GM12878 (cell line): Measurements from ENCODE around the gene TGFBI. TPM values are rescaled to one million over a fixed set of nuclear protein-coding genes. Genes with fewer than 3 reads are reported as not detected.

Experiments
- ATAC-seq: fragments of 200-7000 bp; cut with Tn5 transposase; 3 replicates; pipeline ENCODE4 v1.9.1; 2020; ENCODE audit warnings: mild to moderate bottlenecking, moderate library complexity
- BruUV-seq: library from RNA; stranded (reverse); fragments of 400-500 nt; replicated peaks from 2 replicates; lab custom pipeline; 2021; lab: Mats Ljungman, UMichigan
- CTCF ChIA-PET: fragments of 300-600 bp; sonication (Branson Sonifier 250); formaldehyde crosslinking; extraction: SDS; loops from one replicate; lab custom pipeline; 2021; ENCODE audit warnings: inconsistent platforms; lab: Yijun Ruan, JAX
- POLR2A ChIA-PET: fragments of 350-600 bp; formaldehyde crosslinking; extraction: SDS; loops from one replicate; lab custom pipeline; 2021; ENCODE audit warnings: inconsistent platforms; lab: Charles Lee
- RAD21 ChIA-PET: fragments of 300-600 bp; sonication (Branson Sonifier 250); formaldehyde crosslinking; loops from one replicate; lab custom pipeline; 2023; ENCODE audit warnings: antibody characterized with exemption; ENCODE audit not compliant: unreplicated experiment; lab: Charles Lee
- SMC1A ChIA-PET: fragments of 300-600 bp; sonication (Branson Sonifier 250); formaldehyde crosslinking; loops from one replicate; lab custom pipeline; 2023; ENCODE audit not compliant: unreplicated experiment, uncharacterized antibody; lab: Charles Lee
- DNase-seq: peaks from one replicate; pipeline ENCODE4 v3.0.0-alpha.2; 2011; ENCODE audit warnings: low read depth, low spot score
- FAIRE-seq: peaks from 3 replicates; lab custom pipeline; 2011; peaks lifted over from hg19 to GRCh38; lab: Jason Lieb, UNC
- H2AFZ ChIP-seq: 2 replicates; pipeline ENCODE4 v1.6.0; 2011; ENCODE audit warnings: low read depth, low read length, control low read depth; ENCODE audit not compliant: control insufficient read depth
- H3K27ac ChIP-seq: 2 replicates; pipeline ENCODE4 v1.5.1; 2011; ENCODE audit warnings: control low read depth; ENCODE audit not compliant: control insufficient read depth, insufficient read depth
- H3K27me3 ChIP-seq, 2 experiments: replicated peaks in 1 of 2; 2 replicates each; pipeline versions ENCODE4 v1.6.0 to v1.6.1; 2011; ENCODE audit warnings: low read length in 1 of 2; ENCODE audit not compliant: control insufficient read depth in 2 of 2, insufficient read depth in 2 of 2
- H3K36me3 ChIP-seq, 2 experiments: 2 replicates each; pipeline ENCODE4 v1.5.1; 2011; ENCODE audit warnings: low read length in 1 of 2; ENCODE audit not compliant: control insufficient read depth in 2 of 2, insufficient read depth in 2 of 2
- H3K4me1 ChIP-seq: 2 replicates; pipeline ENCODE4 v1.6.1; 2011; ENCODE audit warnings: mild to moderate bottlenecking, low read length, moderate library complexity, mixed read lengths; ENCODE audit not compliant: control insufficient read depth, insufficient read depth
- H3K4me2 ChIP-seq: 2 replicates; pipeline ENCODE4 v1.6.0; 2011; ENCODE audit warnings: control low read depth; ENCODE audit not compliant: control insufficient read depth, insufficient read depth
- H3K4me3 ChIP-seq: fragments of 200-600 bp; sonication (generic); 2 replicates; pipeline ENCODE4 v1.5.1; 2016
- H3K79me2 ChIP-seq: 2 replicates; pipeline ENCODE4 v1.6.0; 2011; ENCODE audit warnings: low read length; ENCODE audit not compliant: control insufficient read depth, insufficient read depth
- H3K9ac ChIP-seq: 2 replicates; pipeline ENCODE4 v1.8.0; 2011; ENCODE audit warnings: low read length, control low read depth, mixed read lengths; ENCODE audit not compliant: control insufficient read depth, insufficient read depth
- H3K9me3 ChIP-seq: replicated peaks from 3 replicates; pipeline ENCODE4 v1.5.1; 2011; ENCODE audit warnings: mild to moderate bottlenecking, low read length; ENCODE audit not compliant: control insufficient read depth, insufficient read depth
- H4K20me1 ChIP-seq: 2 replicates; pipeline ENCODE4 v1.6.0; 2011; ENCODE audit not compliant: control insufficient read depth, insufficient read depth
- ATF2 ChIP-seq: IDR thresholded peaks from 2 replicates; pipeline ENCODE4 v1.6.1; 2012; ENCODE audit warnings: low read length, inconsistent platforms
- CREM ChIP-seq: IDR thresholded peaks from 2 replicates; pipeline ENCODE4 v1.6.1; 2014; ENCODE audit warnings: antibody characterized with exemption, low read depth
- KLF5 ChIP-seq: fragments of 450-650 bp; IDR thresholded peaks from 2 replicates; pipeline ENCODE4 v1.6.1; 2014; ENCODE audit warnings: mild to moderate bottlenecking; ENCODE audit not compliant: partially characterized antibody
- MYC ChIP-seq: IDR thresholded peaks from 2 replicates; pipeline ENCODE4 v1.6.1; 2011; ENCODE audit warnings: mild to moderate bottlenecking, low read length, moderate library complexity, inconsistent platforms; ENCODE audit not compliant: insufficient read depth, insufficient replicate concordance, insufficient read length, severe bottlenecking
- NR2C2 ChIP-seq: IDR thresholded peaks from 2 replicates; pipeline ENCODE4 v1.6.1; 2011; ENCODE audit warnings: borderline replicate concordance, low read depth; ENCODE audit not compliant: control insufficient read depth, insufficient read length
- SKIL ChIP-seq: fragments of 450-650 bp; IDR thresholded peaks from 2 replicates; pipeline ENCODE4 v1.6.1; 2017; ENCODE audit warnings: mild to moderate bottlenecking, low read depth, inconsistent platforms; ENCODE audit not compliant: poor library complexity, severe bottlenecking
- SMC3 ChIP-seq: IDR thresholded peaks from 2 replicates; pipeline ENCODE4 v1.6.1; 2011; ENCODE audit warnings: low read length, improper control_type of control experiment, borderline replicate concordance
- SUZ12 ChIP-seq: fragments of 200-600 bp; sonication (generic); IDR thresholded peaks from one replicate; pipeline ENCODE4 v1.6.1; 2018; ENCODE audit warnings: antibody characterized with exemption, mild to moderate bottlenecking; ENCODE audit not compliant: unreplicated experiment
- TCF7 ChIP-seq: IDR thresholded peaks from 2 replicates; pipeline ENCODE4 v1.6.1; 2014; ENCODE audit warnings: antibody characterized with exemption, borderline replicate concordance
- ZBTB40 ChIP-seq: fragments of 450-650 bp; IDR thresholded peaks from 2 replicates; pipeline ENCODE4 v1.6.1; 2016; ENCODE audit warnings: mild to moderate bottlenecking, moderate library complexity, borderline replicate concordance
- ZNF217 ChIP-seq: fragments of 450-650 bp; IDR thresholded peaks from 2 replicates; pipeline ENCODE4 v1.6.1; 2017; ENCODE audit warnings: antibody characterized with exemption, mild to moderate bottlenecking
- ZNF687 ChIP-seq: fragments of 450-650 bp; IDR thresholded peaks from 2 replicates; pipeline ENCODE4 v1.6.1; 2017; ENCODE audit warnings: mild to moderate bottlenecking, moderate library complexity
- whole genome bisulfite sequencing: methylation state at CpG from one replicate; pipeline ENCODE4 v1.1.6; 2016; ENCODE audit warnings: low lambda C conversion rate; ENCODE audit not compliant: insufficient replicate concordance, insufficient coverage; ENCODE audit errors: missing lambda C conversion rate; 5-methylcytosine and 5-hydroxymethylcytosine counted together
- in situ Hi-C: fragments of 300-500 bp; cut with MboI; formaldehyde crosslinking; loops from 9 replicates; pipeline ENCODE4 v1.14.3; 2018; ENCODE audit warnings: mixed read lengths
- intact Hi-C: fragments of 100-400 bp; cut with micrococcal nuclease; formaldehyde crosslinking; loops from one replicate; pipeline ENCODE4 v1.14.2; 2022; ENCODE audit not compliant: unreplicated experiment
- polyA plus RNA-seq, 11 experiments: library from polyadenylated mRNA; depleted of rRNA in 4 of 11; unstranded in 6 of 11; stranded (reverse) in 5 of 11; fragments of >200 nt; fragmentation: Nextera tagmentation in 4 of 11; fragmentation: Illumina TruSeq in 1 of 11; extraction: Ambion mirVana in 4 of 11; extraction: Trizol in 1 of 11; gene quantifications; 1 replicate in 1 of 11; 2 replicates in 10 of 11; pipeline versions ENCODE4 v1.2.1 to v1.2.3, GENCODE V29; 2011 to 2016; ENCODE audit warnings: inconsistent platforms in 2 of 11, missing spikeins in 2 of 11, low read depth in 1 of 11
- total RNA-seq, 4 experiments: library from RNA; depleted of rRNA in 3 of 4; stranded (reverse); fragments of >200 nt in 3 of 4; fragmentation: Illumina TruSeq in 1 of 4; extraction: Trizol in 1 of 4; gene quantifications; 2 replicates each; pipeline versions ENCODE4 v1.2.1 to v1.2.3, GENCODE V29; 2013 to 2021

The TGFBI gene
- total and polyA plus RNA-seq, 10 of the 15 experiments (the other 5 are each of a cell fraction or from before 2014, with no cell fraction given), result 0.12 to 1.8 (median 0.19) TPM

- ATAC-seq, result no peak
- DNase-seq, result no peak
- no peak overlapping the region for H3K27ac ChIP-seq
- POLR2A ChIA-PET, result no interaction called here
- no peaks in the 10 kb centered on the region; the same call in 2 of the 3 replicates for H3K9me3 ChIP-seq
- intact Hi-C loops, result no loop called here
- no peaks in the 10 kb centered on the region for H3K4me1 ChIP-seq
- FAIRE-seq, result no peak
- BruUV-seq, result no TSS peak
- H3K9ac ChIP-seq, result no peak overlapping the region
- CTCF ChIA-PET, result interaction anchor here (4.0 kb wide), 1 partner anchor 13 kb away, joined by 12 read pairs; no protein-coding TSS in a partner anchor
- peaks cover 0 to 5% of the 10 kb centered on the region in 2 experiments; a peak in 3 of 4 replicates for H3K27me3 ChIP-seq
- no peak overlapping the region for H3K4me2 ChIP-seq
- SMC1A ChIA-PET, result no interaction called here
- no peak overlapping the region for H2AFZ ChIP-seq
- in situ Hi-C loops, result no loop called here
- H3K4me3 ChIP-seq, result no peak overlapping the region
- H3K36me3 ChIP-seq, result no peaks in the 10 kb centered on the region
- H4K20me1 ChIP-seq, result no peaks in the 10 kb centered on the region
- no peaks in the 10 kb centered on the region for H3K79me2 ChIP-seq
- RAD21 ChIA-PET, result interaction anchor here (0.6 kb wide), 1 partner anchor 272 kb away, joined by 3 read pairs; no protein-coding TSS in a partner anchor
- 37% methylated on average over 6 of the region's 6 CpGs for WGBS
- TF ChIP-seq NR2C2 (no peak), ATF2 (no peak), TCF7 (no peak), CREM (no peak), MYC (no peak), ZNF687 (no peak), SUZ12 (no peak), KLF5 (no peak), SMC3 (no peak), ZBTB40 (no peak), ZNF217 (no peak), SKIL (no peak)
Observed at GRCh38 chr5:135991429-135991828, 37.4 kb upstream of the TGFBI start.
